KMS-11 (cell line): Measurements from ENCODE around the gene GLOD4.

ENCODE experiments used
- H2AFZ ChIP-seq: fragments of 200-600 bp; sonication (generic); 2 replicates; pipeline ENCODE4 v1.6.1; 2016; ENCODE audit warnings: antibody characterized with exemption, mixed run types, low read depth
- H3K27ac ChIP-seq: fragments of 200-600 bp; sonication (generic); 2 replicates; pipeline ENCODE4 v1.6.1; 2016; ENCODE audit warnings: mild to moderate bottlenecking, mixed run types
- H3K27me3 ChIP-seq: fragments of 200-600 bp; sonication (generic); 2 replicates; pipeline ENCODE4 v1.6.1; 2017; ENCODE audit warnings: mild to moderate bottlenecking, low read depth, mixed run types, moderate library complexity; ENCODE audit not compliant: insufficient read depth
- H3K36me3 ChIP-seq: fragments of 200-600 bp; sonication (generic); 2 replicates; pipeline ENCODE4 v1.6.1; 2017; ENCODE audit warnings: mild to moderate bottlenecking, mixed run types; ENCODE audit not compliant: insufficient read depth
- H3K4me1 ChIP-seq: fragments of 200-600 bp; sonication (generic); 2 replicates; pipeline ENCODE4 v1.6.1; 2016; ENCODE audit warnings: mild to moderate bottlenecking, low read depth, mixed run types; ENCODE audit not compliant: poor library complexity, severe bottlenecking
- H3K4me2 ChIP-seq: fragments of 200-600 bp; sonication (generic); 2 replicates; pipeline ENCODE4 v1.7.0; 2016; ENCODE audit warnings: mild to moderate bottlenecking, mixed run types
- H3K4me3 ChIP-seq: fragments of 200-600 bp; sonication (generic); IDR thresholded peaks from 2 replicates; pipeline ENCODE4 v1.6.1; 2017; ENCODE audit warnings: low read depth, low read length, mixed read lengths; ENCODE audit not compliant: insufficient read depth
- H3K79me2 ChIP-seq: fragments of 200-600 bp; sonication (generic); 2 replicates; pipeline ENCODE4 v1.6.1; 2016; ENCODE audit warnings: low read depth, mixed run types; ENCODE audit not compliant: insufficient read depth
- H3K9ac ChIP-seq: fragments of 200-600 bp; sonication (generic); 2 replicates; pipeline ENCODE4 v1.6.1; 2016; ENCODE audit warnings: mild to moderate bottlenecking, mixed run types
- H4K20me1 ChIP-seq: fragments of 200-600 bp; sonication (generic); 2 replicates; pipeline ENCODE4 v1.6.1; 2016; ENCODE audit warnings: mild to moderate bottlenecking, mixed run types; ENCODE audit not compliant: insufficient read depth
- CTCF ChIP-seq: fragments of 200-600 bp; sonication (generic); conservative IDR thresholded peaks from 2 replicates; pipeline ENCODE4 v1.6.1; 2017; ENCODE audit warnings: low read depth, mild to moderate bottlenecking, antibody characterized with exemption, low read length, moderate library complexity, mixed read lengths

Gene GLOD4

GRCh38 chr17:774313-774584 lies 7.8 kb downstream of the GLOD4 start:
- Histone ChIP-seq H4K20me1 (no peaks in the 10 kb centered on the region), H3K27me3 (no peaks in the 10 kb centered on the region), H3K4me2 (no peak overlapping the region), H3K4me1 (peaks cover 8% of the 10 kb centered on the region), H3K27ac (no peak overlapping the region), H2AFZ (no peak overlapping the region), H3K4me3 (no peak overlapping the region), H3K79me2 (no peaks in the 10 kb centered on the region), H3K9ac (no peak overlapping the region), H3K36me3 (no peaks in the 10 kb centered on the region)
- no peak for TF ChIP-seq CTCF

GRCh38 chr17:773467-774312 lies 8.4 kb downstream of the GLOD4 start:
- Histone ChIP-seq H4K20me1 (no peaks in the 10 kb centered on the region), H3K4me2 (no peak overlapping the region), H3K4me3 (no peak overlapping the region), H3K9ac (no peak overlapping the region), H2AFZ (no peak overlapping the region), H3K36me3 (no peaks in the 10 kb centered on the region), H3K27me3 (no peaks in the 10 kb centered on the region), H3K27ac (no peak overlapping the region), H3K79me2 (no peaks in the 10 kb centered on the region), H3K4me1 (peaks cover 8% of the 10 kb centered on the region)
- no peak for TF ChIP-seq CTCF

- H3K9ac ChIP-seq: no peak overlapping the region
- TF ChIP-seq CTCF: no peak
- H3K36me3 ChIP-seq: no peaks in the 10 kb centered on the region
- no peak overlapping the region for H2AFZ ChIP-seq
- H3K4me1 ChIP-seq: peaks cover 8% of the 10 kb centered on the region
- no peak overlapping the region for H3K4me2 ChIP-seq
- no peaks in the 10 kb centered on the region for H3K79me2 ChIP-seq
- H3K4me3 ChIP-seq: no peak overlapping the region
- H3K27me3 ChIP-seq: no peaks in the 10 kb centered on the region
- H4K20me1 ChIP-seq: no peaks in the 10 kb centered on the region
- no peak overlapping the region for H3K27ac ChIP-seq
Observed at GRCh38 chr17:773016-773415, 9.1 kb downstream of the GLOD4 start.

- Histone ChIP-seq H2AFZ (no peak overlapping the region), H3K4me1 (no peaks in the 10 kb centered on the region), H3K4me2 (no peak overlapping the region), H3K4me3 (no peak overlapping the region), H3K79me2 (no peaks in the 10 kb centered on the region), H3K9ac (no peak overlapping the region), H3K27ac (no peak overlapping the region), H3K27me3 (no peaks in the 10 kb centered on the region), H3K36me3 (no peaks in the 10 kb centered on the region), H4K20me1 (no peaks in the 10 kb centered on the region)
- no peak for TF ChIP-seq CTCF
Observed at GRCh38 chr17:767076-767475, 15.0 kb downstream of the GLOD4 start.
